IMR-90 (cell line): ENCODE measurements around the gene FMOD. TPM values are rescaled to one million over a fixed set of nuclear protein-coding genes. Genes with fewer than 3 reads are reported as not detected.

Experiments used
- ATAC-seq: fragments of 200-7000 bp; cut with Tn5 transposase; 2 replicates; pipeline ENCODE4 v1.9.1; 2020; ENCODE audit warnings: low read depth, mild to moderate bottlenecking, moderate library complexity
- BruUV-seq: library from RNA; stranded (reverse); fragments of 400-500 nt; replicated peaks from 2 replicates; lab custom pipeline; 2021; lab: Mats Ljungman, UMichigan
- CTCF ChIA-PET: fragments of 300-600 bp; formaldehyde crosslinking; extraction: SDS; loops from one replicate; lab custom pipeline; 2021; ENCODE audit warnings: antibody characterized with exemption; lab: Yijun Ruan, JAX
- POLR2A ChIA-PET: fragments of 300-600 bp; sonication (Branson Sonifier 250); formaldehyde crosslinking; loops from one replicate; lab custom pipeline; 2022; ENCODE audit warnings: antibody characterized with exemption; ENCODE audit not compliant: unreplicated experiment; lab: Charles Lee
- DNase-seq: peaks from one replicate; pipeline ENCODE4 v3.0.0; 2013
- H2AFZ ChIP-seq: replicated peaks from 2 replicates; pipeline ENCODE3; 2013; ENCODE audit warnings: low read length, mild to moderate bottlenecking; ENCODE audit not compliant: poor library complexity
- H2AK5ac ChIP-seq: 2 replicates; pipeline ENCODE4 v1.6.1; 2013; ENCODE audit warnings: low read depth, low read length, inconsistent platforms
- H2AK9ac ChIP-seq: replicated peaks from 2 replicates; pipeline ENCODE3; 2013; ENCODE audit warnings: mild to moderate bottlenecking, low read depth, low read length, moderate library complexity; ENCODE audit not compliant: poor library complexity
- H2BK120ac ChIP-seq: 2 replicates; pipeline ENCODE4 v1.6.1; 2013; ENCODE audit warnings: low read depth, low read length, inconsistent platforms
- H2BK15ac ChIP-seq: 3 replicates; pipeline ENCODE4 v1.6.1; 2013; ENCODE audit warnings: low read depth, low read length, inconsistent platforms
- H2BK20ac ChIP-seq: 2 replicates; pipeline ENCODE4 v1.6.1; 2013; ENCODE audit warnings: low read depth, mild to moderate bottlenecking, inconsistent platforms, low read length, moderate library complexity
- H2BK5ac ChIP-seq: 2 replicates; pipeline ENCODE4 v1.6.1; 2013; ENCODE audit warnings: mild to moderate bottlenecking, low read depth, low read length, inconsistent platforms; ENCODE audit not compliant: poor library complexity, severe bottlenecking
- H3K14ac ChIP-seq: replicated peaks from 2 replicates; pipeline ENCODE4 v1.6.1; 2013; ENCODE audit warnings: low read depth, low read length, inconsistent platforms
- H3K18ac ChIP-seq: 2 replicates; pipeline ENCODE4 v1.6.1; 2013; ENCODE audit warnings: low read depth, low read length, control low read depth
- H3K23ac ChIP-seq: 2 replicates; pipeline ENCODE4 v1.6.1; 2013; ENCODE audit warnings: low read depth, low read length, inconsistent platforms
- H3K27ac ChIP-seq: 2 replicates; pipeline ENCODE4 v1.5.1; 2013; ENCODE audit warnings: mild to moderate bottlenecking, control low read depth, low read length; ENCODE audit not compliant: insufficient read depth
- H3K27me3 ChIP-seq: 2 replicates; pipeline ENCODE4 v1.6.1; 2013; ENCODE audit warnings: low read length; ENCODE audit not compliant: control insufficient read depth, insufficient read depth
- H3K36me3 ChIP-seq: 2 replicates; pipeline ENCODE4 v1.6.1; 2013; ENCODE audit warnings: low read length, mixed read lengths; ENCODE audit not compliant: control insufficient read depth, insufficient read depth
- H3K4ac ChIP-seq: 2 replicates; pipeline ENCODE4 v1.6.1; 2013; ENCODE audit warnings: low read depth, low read length, inconsistent platforms
- H3K4me1 ChIP-seq: 2 replicates; pipeline ENCODE4 v1.6.1; 2013; ENCODE audit warnings: low read length, mixed read lengths; ENCODE audit not compliant: control insufficient read depth, insufficient read depth
- H3K4me2 ChIP-seq: 2 replicates; pipeline ENCODE4 v1.6.1; 2013; ENCODE audit warnings: low read depth, mild to moderate bottlenecking, control low read depth, low read length, moderate library complexity
- H3K4me3 ChIP-seq: 2 replicates; pipeline ENCODE4 v1.5.1; 2013; ENCODE audit warnings: low read depth, mild to moderate bottlenecking, control low read depth, low read length, moderate library complexity; ENCODE audit not compliant: insufficient read depth
- H3K56ac ChIP-seq: 2 replicates; pipeline ENCODE4 v1.6.1; 2013; ENCODE audit warnings: low read length, inconsistent platforms; ENCODE audit not compliant: insufficient read depth; ENCODE audit errors: extremely low read depth
- H3K79me1 ChIP-seq, 2 experiments: 2 replicates each; pipeline ENCODE4 v1.6.1; 2013; ENCODE audit warnings: low read length in 2 of 2, inconsistent platforms in 1 of 2, low read depth in 1 of 2
- H3K9ac ChIP-seq: 2 replicates; pipeline ENCODE4 v1.6.1; 2013; ENCODE audit warnings: low read depth, low read length, control low read depth
- H3K9me1 ChIP-seq: 2 replicates; pipeline ENCODE4 v1.6.1; 2013; ENCODE audit warnings: low read length, inconsistent platforms; ENCODE audit not compliant: insufficient read depth
- H3K9me3 ChIP-seq: 2 replicates; pipeline ENCODE4 v1.6.1; 2013; ENCODE audit warnings: low read length; ENCODE audit not compliant: control insufficient read depth, insufficient read depth
- H4K20me1 ChIP-seq: 2 replicates; pipeline ENCODE4 v1.6.1; 2013; ENCODE audit warnings: low read length, inconsistent platforms; ENCODE audit not compliant: insufficient read depth
- H4K5ac ChIP-seq: 2 replicates; pipeline ENCODE4 v1.6.1; 2013; ENCODE audit warnings: mild to moderate bottlenecking, low read depth, low read length, control low read depth
- H4K8ac ChIP-seq, 2 experiments: 2 replicates each; pipeline ENCODE4 v1.6.1; 2013; ENCODE audit warnings: low read depth in 2 of 2, low read length in 2 of 2, control low read depth in 1 of 2, inconsistent platforms in 1 of 2
- H4K91ac ChIP-seq: 2 replicates; pipeline ENCODE4 v1.6.1; 2013; ENCODE audit warnings: low read depth, low read length, inconsistent platforms; ENCODE audit not compliant: insufficient read depth
- CEBPB ChIP-seq: IDR thresholded peaks from 2 replicates; pipeline ENCODE4 v1.6.1; 2012; ENCODE audit warnings: low read depth, low read length, improper control_type of control experiment
- CTCF ChIP-seq: conservative IDR thresholded peaks from 2 replicates; pipeline ENCODE4 v1.5.1; 2012; ENCODE audit warnings: mild to moderate bottlenecking, low read depth, low read length, improper control_type of control experiment
- MAZ ChIP-seq: IDR thresholded peaks from 2 replicates; pipeline ENCODE4 v1.6.1; 2012; ENCODE audit warnings: low read depth, mild to moderate bottlenecking, low read length, improper control_type of control experiment, moderate library complexity, borderline replicate concordance
- RAD21 ChIP-seq: IDR thresholded peaks from 2 replicates; pipeline ENCODE4 v1.6.1; 2012; ENCODE audit warnings: low read length, improper control_type of control experiment
- RFX5 ChIP-seq: IDR thresholded peaks from 2 replicates; pipeline ENCODE4 v1.8.0; 2012; ENCODE audit warnings: low read depth, mild to moderate bottlenecking, low read length, moderate library complexity
- SMC3 ChIP-seq: fragments of 150-350 bp; IDR thresholded peaks from 2 replicates; pipeline ENCODE4 v1.6.1; 2016; ENCODE audit warnings: low read depth, mild to moderate bottlenecking, antibody characterized with exemption, low read length, moderate library complexity
- WGBS, 2 experiments: methylation state at CpG; one replicate each; pipeline versions ENCODE4 v1.1.5 to v1.1.7; 2013; ENCODE audit warnings: missing lambda C conversion rate in 2 of 2; ENCODE audit not compliant: insufficient read length in 1 of 2; ENCODE audit errors: extremely low coverage in 2 of 2; 5-methylcytosine and 5-hydroxymethylcytosine counted together
- dilution Hi-C: fragments of 300-500 bp; cut with HindIII; formaldehyde crosslinking; loops from one replicate; pipeline ENCODE4 v1.14.3; 2018; ENCODE audit warnings: low sequenced_read_pairs; ENCODE audit not compliant: unreplicated experiment
- in situ Hi-C: fragments of 300-500 bp; cut with MboI; formaldehyde crosslinking; loops from 3 replicates; pipeline ENCODE4 v1.14.3; 2019; ENCODE audit warnings: low sequenced_read_pairs, inconsistent platforms, mixed read lengths
- intact Hi-C: fragments of 100-400 bp; cut with micrococcal nuclease; formaldehyde crosslinking; loops from 2 replicates; pipeline ENCODE4 v1.10.0; 2022
- polyA plus RNA-seq, 3 experiments: library from polyadenylated mRNA; depleted of rRNA; stranded (reverse); fragments of >200 nt; gene quantifications; 2 replicates each; pipeline ENCODE4 v1.2.3, GENCODE V29; 2012; ENCODE audit warnings: low replicate concordance in 1 of 3
- total RNA-seq: library from RNA; depleted of rRNA; stranded (reverse); fragments of >200 nt; gene quantifications from 2 replicates; pipeline ENCODE4 v1.2.3, GENCODE V29; 2012

The FMOD gene
- total and polyA plus RNA-seq, 2 of the 4 experiments (the other 2 are of a cell fraction), result 0.18 to 2.7 TPM

DNA sequence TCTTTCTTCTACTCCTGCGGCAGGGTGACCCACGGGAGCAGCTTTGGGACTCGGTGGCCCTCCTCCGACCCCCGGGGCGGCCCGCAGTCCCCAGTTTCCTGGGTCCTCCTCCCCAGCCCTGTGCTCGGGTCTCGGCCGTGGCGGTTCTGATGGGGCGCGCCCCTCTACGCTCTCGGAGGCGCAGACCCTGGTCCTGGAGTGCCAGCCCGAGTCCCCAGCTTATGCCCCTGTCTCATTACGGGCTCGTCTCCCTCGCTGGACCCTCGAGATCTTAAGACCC lies 45.2 kb downstream of the FMOD start:
- in situ Hi-C loops, result no loop called here

More for the DNA sequence above, 45.2 kb downstream of the FMOD start:
- Histone ChIP-seq H4K20me1 (peaks cover 32% of the 10 kb centered on the region; the same call in 1 of the 2 replicates), H3K79me1 (peaks cover 18 to 34% of the 10 kb centered on the region in 2 experiments; a peak in 2 of 4 replicates), H3K56ac (no peak overlapping the region; the same call in 1 of the 2 replicates), H3K36me3 (peaks cover 14% of the 10 kb centered on the region; the same call in 1 of the 2 replicates), H3K27ac (peak overlapping the region; percentile 81), H2BK120ac (0 out of 2 replicates have a peak overlapping the region, but pooled peaks have one; percentile 64), H3K23ac (0 out of 2 replicates have a peak overlapping the region, but pooled peaks have one; percentile 88), H2BK15ac (no peak overlapping the region), H3K4me1 (peaks cover 7% of the 10 kb centered on the region), H2BK20ac (no peak overlapping the region), H2AFZ (peak overlapping the region; percentile 86), H3K4me3 (peak overlapping the region; percentile 62), H3K4ac (peak overlapping the region; percentile 77), H3K18ac (peak overlapping the region; percentile 50), H3K14ac (peak overlapping the region; percentile 95), H3K27me3 (peaks cover 12% of the 10 kb centered on the region), H3K4me2 (peak overlapping the region; percentile 85), H4K5ac (peak overlapping the region; percentile 38; the same call in 1 of the 2 replicates), H3K9me1 (no peaks in the 10 kb centered on the region), H2AK5ac (peak overlapping the region; percentile 23; the same call in 1 of the 2 replicates), H4K91ac (peak overlapping the region; percentile 21; the same call in 1 of the 2 replicates), H2BK5ac (peak overlapping the region; percentile 41), H3K9me3 (no peaks in the 10 kb centered on the region), H3K9ac (peak overlapping the region; percentile 62), H4K8ac (peak overlapping the region; percentile 3 to 80; a peak in 2 of 4 replicates), H2AK9ac (peak overlapping the region; percentile 79)
- TF ChIP-seq RAD21 (no peak), SMC3 (no peak), CEBPB (no peak), MAZ (no peak), CTCF (no peak), RFX5 (no peak)
- DNase-seq (no peak), ATAC-seq (peak; percentile 31)
- 0% methylated on average over 6 of the region's 21 CpGs; no CpG with 5 or more reads in 1 of the 2 experiments for WGBS, 2 experiments
- POLR2A ChIA-PET, result interaction anchor here (1.3 kb wide), 1 partner anchor 11 kb away, joined by 6 read pairs; no protein-coding TSS in a partner anchor
- dilution Hi-C loops (no loop called here), intact Hi-C loops (loop anchor here (1.0 kb wide), 1 partner anchor 32 kb away; no protein-coding TSS in a partner anchor)
- no TSS peak for BruUV-seq
- CTCF ChIA-PET, result interaction anchor here (0.6 to 2.6 kb wide), 6 partner anchors 11 to 39 kb away, joined by 3 to 9 read pairs (median 4); no protein-coding TSS in a partner anchor
